Inferior parietal cortex (tissue), 1 donor: ENCODE results near the gene PGPEP1.
A peak's percentile ranks its signal among the peaks of the same experiment; 100 is the strongest.
"Not testable (repeated sequence)": the region's sequence is repeated elsewhere in the genome, so short reads cannot be mapped to it uniquely, and the experiment has no call there.

Experiments used
- DNase-seq: peaks from one replicate; pipeline ENCODE4 v3.0.0-alpha.2; 2016; ENCODE audit errors: extremely low spot score

PGPEP1 gene

DNA sequence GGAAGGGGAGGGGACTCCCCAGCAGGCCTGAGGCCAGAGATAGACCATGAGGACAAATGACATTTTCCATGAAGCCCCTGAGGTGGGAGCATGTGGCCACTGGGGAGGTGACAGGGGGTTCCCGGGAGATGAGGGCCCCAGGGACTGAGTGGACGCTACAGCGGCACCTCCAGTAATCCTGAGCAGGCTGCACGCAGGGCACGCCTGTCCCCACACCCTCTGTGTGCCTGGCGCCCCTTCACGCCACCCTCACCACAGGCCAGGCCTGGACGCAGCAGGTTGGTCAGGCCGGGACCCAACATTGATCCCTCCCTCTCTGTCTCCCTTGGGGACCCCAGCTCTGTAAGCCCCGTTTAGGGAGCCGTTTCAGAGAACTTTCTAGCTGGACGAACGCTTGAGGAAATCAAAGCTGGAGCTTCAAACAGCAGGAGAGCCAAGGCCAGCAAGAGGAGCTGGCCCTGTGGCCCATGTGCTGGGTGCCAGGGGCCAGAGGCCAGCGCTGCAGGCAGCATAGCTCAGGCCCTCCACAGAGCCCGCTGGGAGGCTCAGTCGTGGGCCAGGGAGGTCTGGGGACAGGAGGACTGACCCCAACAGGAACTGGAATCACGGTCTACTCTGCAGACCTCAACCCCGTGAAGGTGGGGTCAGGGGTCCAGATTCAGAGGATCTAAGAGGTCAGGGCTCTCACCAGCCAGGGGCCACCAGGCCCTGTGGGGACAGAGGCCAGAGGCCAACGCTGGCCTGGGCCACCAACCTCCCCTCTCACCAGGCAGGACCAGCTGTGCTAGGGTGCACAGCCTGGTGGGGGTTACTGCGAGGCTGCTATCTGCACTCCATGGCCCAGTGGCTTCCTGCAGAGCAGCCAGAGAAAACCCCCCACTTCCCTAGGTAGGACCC is 32.1 kb upstream of the PGPEP1 start:
- no peak for DNase-seq

DNA sequence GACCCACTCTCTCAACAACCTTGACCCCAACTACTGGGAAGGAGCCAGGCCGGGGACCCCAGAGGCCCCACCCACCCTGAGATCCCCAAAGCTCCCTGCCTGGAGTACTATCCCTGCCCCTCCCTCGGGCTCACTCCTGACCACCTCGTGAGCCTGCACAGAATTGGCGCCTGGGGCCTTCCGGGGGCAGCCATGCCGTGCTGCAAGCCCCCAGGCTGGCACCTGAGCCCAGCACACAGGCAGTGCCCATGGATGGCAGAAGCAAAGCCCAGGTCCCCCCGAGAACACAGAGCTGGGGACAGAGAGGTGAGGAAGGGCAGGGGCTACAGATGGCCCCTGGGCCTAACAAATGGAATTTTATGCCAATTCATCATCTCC is 31.5 kb upstream of the PGPEP1 start:
- no peak for DNase-seq

DNA sequence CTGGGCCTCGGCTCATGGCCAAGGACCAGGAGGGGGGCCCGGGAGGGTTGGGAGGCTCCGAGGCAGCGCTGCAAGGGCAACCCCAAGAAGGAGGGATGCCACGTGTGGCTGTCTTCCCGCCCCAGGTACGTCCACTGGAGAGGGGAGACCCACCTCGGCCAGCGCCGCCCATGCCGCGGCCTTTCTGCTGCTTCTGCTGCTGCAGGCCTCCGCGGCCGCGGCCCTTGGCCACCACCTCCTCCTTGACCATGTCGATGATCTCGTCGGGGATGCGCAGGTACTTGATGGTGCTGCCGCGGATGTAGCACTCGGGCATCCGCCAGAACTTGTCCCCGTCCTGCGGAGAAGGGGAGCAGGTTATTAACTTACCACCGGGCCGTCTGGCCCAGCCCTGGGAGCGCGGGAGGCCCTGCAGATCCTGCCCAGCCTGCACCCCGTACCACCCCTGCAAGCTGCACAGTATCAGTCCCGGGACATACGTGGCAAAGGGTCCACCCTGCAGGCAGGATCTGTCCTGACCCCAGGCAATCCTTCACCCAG is 30.8 kb upstream of the PGPEP1 start:
- DNase-seq = no peak

DNA sequence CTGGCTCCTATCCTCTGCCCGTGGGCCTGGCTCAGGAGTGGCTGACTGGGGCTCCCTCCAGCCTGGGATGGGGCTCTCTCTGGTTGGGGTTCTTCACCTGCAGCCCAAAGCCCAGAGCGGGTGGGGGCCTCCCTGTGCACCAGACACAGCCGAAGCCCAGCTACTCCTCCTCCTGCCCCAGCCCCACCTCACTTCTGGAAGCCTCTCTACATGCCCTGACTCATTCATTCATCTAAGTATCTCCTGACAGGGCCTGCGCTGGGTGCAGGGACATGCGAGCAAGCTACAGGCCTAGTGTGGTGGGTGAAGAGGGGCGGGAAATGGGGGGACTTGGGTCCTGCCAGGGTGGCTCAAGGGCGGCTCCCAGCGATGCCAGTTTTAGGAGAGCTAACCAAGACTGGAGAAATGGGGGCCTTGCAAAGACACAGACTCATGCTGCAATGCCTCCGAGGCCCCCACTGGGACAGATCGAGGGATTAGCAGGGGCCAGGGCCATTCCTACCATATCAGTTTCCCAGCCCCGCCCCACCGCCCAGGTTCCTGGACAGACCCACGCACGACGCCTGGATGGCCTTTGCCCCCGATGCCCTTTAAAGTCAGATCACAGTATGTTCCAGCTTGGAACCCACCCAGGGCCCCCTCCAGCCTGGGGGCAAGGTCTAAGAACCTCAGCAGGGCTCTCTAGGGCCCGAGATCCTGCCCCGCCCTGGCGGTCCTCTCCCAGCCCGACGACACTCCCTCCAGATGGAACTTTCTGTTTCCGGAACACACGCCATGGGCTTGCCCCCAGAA is 30.1 kb upstream of the PGPEP1 start:
- no peak for DNase-seq

DNA sequence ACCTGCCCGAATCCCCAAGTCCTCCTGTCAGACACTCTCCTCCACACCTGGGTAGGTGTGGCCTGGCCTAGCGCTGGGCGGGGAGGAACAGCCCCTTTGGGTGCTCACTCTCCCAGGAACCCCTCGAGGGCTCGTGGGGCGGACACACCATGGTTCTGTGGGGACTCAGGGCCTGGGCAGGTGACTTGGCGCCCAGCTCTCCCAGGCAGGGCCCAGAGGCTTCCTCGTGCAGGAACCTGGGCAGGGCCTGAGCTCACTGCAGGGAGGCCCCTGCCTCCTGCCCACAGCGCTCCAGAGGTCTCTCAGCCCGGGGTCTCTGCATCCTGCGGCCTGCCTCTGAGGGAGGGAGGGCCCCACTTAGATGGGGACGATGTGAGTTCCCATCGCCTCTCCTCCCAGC is 29.4 kb upstream of the PGPEP1 start:
- no peak for DNase-seq

DNA sequence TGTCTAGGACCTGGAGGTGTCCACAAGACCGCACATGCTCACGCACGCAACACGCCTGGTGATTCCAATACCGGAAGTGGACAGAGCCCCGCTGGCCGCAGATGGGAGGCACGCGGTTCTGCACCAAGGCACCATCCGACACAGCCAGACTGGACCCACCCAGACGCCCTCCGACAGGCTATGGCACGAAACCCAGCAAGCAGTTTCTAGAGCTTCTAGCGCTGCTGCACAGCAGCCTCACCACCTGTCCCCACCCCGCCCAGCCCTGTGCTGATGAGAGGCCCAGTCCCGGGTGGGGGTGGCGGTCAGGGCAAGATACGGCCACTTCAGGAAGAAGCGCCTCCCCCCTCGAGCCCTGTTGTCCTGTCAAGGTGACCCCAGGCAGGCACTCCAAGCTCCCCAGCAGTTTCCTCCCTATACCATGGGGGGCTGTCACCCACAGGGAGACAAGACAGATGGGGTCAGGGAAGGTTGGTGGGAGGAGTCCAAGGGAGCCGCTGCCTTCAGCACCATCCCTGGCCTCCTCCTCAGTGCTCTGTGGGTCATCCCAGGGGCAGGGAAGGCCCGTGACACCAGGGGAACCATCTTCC is 28.8 kb upstream of the PGPEP1 start:
- no peak for DNase-seq

DNA sequence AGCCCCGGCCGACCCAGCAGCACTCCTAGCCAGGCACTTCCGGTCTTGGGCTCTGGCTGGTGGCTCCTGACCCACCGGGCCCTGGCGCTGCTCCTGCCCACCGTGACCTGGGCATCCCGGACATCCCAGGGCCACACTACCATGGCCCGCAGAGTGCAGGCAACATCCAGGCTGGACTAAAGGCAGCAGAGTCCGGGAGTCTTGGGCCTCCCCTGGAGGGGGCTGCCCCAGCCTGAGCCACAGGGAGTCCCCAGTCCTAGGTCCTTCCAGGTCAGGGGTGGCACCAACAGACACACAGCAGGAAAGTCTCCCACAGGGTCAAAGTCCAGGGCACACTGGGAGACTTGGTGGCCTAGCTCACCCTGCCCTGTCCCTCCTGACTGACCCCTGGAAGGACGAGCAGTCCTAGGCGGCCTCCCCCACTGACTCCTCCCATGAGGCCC is 28.3 kb upstream of the PGPEP1 start:
- DNase-seq = no peak

DNA sequence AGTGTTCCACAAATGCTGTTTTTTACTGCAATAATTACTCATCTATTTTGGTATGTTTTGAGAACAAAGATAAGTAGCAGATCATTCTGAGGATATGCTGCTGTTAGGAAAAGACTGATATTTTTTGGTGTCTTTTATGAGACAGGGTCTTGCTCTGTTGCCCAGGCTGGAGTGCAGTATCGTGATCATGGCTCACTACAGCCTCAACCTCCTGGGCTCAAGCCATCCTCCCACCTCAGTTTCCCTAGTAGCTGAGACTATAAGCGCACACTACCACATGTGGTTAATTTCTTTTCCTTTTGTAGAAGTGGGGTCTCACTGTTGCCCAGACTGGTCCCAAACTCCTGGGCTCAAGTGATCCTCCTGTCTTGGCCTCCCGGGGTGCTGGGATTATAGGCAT is 27.0 kb upstream of the PGPEP1 start:
- DNase-seq = no peak

DNA sequence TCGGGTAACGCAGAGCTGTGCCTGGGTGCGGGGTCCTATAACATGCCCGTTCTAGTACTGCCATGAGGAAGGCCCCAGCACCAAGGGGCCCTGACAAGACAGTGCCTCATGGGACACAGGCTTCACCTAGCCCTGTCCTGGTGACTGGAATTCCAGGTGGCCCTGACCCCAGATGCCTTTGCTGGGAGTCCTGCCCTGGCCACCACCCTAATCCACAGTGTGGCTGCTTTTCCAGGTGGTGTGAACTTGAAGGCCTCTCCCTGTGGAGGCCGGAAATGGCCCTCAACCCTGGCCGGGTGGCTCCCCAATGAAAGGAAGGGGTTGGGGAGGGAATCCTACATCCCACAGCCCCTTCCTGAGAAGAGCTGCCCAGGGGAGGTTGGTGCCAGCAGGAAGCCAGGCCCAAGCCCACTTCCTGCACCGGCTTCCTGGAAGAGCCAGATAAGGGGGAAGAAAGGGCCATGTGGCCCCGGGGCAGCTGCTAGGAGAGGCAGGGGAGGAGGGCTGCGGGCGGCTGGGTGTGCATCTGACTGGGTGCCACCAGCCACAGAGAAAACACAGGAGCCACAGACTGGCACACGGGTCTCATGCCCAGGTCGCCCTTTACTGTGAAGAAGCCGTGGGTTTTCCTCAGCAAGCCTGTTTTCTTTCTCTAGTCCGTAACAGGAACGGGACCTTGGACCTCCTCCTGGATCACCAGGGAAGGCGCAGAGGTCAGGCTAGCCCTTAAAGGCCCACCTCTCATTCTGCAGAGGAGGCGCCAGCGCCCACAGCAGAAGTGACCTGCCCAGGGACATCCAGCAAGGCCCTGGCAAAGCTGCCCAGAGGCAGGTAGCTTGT is 22.2 kb upstream of the PGPEP1 start:
- DNase-seq = no peak

DNA sequence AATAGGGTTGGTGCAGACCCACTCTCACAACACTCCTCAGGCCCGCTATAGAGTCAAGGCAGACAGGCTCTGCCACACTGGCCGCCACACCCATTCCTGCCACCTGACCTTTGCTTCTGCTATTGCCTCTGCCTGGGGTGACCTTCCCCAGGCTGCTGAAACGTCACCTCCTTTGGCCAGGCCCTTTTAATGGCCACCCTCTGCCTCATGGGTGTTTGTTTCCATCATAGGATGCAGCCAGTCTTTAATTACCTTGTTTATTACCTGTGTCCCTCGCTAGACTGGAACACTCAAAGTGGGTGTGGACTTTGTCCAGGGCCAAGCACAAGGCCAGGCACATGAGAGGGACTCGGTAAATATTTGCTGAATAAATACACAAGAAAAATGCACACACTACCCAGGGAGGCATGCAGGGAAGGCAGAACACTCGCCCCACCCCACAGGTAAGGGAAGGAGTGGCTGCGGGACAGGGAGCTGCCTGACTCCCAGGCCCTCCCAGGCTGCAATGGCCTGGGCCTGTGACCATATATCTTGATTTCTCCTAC is 20.7 kb upstream of the PGPEP1 start:
- no peak for DNase-seq

DNA sequence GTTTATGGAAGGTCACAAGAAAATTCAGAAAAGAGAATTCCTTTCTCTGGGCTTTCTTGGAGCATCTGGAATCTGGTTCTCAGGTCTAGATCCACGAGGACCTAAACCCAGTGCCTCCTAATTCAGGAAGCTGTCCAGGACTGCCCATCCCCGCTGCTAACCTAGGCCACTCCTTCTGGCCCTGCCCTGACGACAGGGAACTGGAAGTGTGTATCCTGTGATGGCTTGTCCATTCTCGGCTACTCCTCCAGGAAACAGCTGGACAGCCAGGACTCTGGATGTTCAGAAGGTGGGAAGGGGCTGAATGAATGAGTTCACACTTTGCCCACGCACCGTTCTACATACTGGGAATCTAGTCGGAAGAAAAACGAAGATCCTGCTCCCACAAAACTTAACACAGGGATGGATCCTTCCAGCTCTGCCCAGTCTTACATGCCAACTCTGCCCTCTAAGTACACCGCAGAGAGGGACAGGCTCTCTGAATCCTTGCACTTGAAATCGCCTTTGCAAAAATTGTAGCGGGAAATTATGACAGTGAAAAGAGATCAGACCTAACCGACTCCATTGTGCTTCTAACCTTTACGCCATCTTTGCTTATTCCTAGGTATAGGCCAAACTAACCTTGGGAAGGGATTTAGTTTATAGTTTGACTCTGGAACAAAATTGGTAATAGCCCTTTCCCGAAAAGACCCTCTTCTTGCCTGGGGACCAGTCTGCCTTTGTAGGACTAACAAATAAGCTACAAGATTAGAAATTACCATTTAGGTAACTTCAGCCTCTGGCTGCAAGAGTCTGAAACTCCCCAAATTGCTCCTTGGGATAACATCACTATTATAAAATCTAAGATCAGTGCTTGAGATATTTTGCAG is 19.3 kb upstream of the PGPEP1 start:
- DNase-seq = no peak

DNA sequence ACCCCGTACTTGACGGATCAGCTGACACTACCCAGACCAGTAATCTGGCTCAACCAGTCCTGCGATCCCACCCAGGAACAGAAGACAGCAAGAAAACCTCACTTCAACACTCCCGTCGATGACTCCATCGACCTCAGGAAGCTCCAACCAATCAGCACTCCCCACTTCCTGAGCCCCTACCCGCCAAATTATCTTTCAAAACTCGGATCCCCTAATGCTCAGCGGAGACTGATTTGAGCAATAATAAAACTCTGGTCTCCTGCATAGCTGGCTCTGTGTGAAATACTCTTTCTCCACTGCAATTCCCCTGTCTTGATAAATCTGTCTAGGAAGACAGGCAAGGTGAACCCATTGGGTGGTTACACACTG is 18.7 kb upstream of the PGPEP1 start:
- no peak for DNase-seq

DNA sequence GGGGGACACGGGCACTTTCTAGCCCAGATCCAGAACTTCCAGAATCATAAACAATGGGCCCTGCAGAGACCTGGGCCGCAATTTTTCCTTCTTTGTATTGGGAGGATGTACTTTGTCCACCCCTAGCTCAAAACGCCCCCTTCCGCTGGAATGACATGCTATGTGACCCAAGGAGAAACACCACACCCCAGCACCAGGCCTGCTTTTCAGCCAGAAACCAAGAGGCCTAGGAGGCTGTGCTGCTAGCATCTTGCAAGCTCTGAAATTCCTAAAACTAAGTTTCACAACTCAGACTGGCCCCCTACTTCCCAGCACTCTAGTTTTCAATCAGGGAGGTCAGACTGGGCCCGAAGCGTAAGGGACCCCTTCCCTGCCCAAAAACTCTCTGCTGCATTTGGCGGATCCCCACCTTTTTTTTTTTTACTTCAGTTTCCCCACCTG is 18.1 kb upstream of the PGPEP1 start:
- no peak for DNase-seq

DNA sequence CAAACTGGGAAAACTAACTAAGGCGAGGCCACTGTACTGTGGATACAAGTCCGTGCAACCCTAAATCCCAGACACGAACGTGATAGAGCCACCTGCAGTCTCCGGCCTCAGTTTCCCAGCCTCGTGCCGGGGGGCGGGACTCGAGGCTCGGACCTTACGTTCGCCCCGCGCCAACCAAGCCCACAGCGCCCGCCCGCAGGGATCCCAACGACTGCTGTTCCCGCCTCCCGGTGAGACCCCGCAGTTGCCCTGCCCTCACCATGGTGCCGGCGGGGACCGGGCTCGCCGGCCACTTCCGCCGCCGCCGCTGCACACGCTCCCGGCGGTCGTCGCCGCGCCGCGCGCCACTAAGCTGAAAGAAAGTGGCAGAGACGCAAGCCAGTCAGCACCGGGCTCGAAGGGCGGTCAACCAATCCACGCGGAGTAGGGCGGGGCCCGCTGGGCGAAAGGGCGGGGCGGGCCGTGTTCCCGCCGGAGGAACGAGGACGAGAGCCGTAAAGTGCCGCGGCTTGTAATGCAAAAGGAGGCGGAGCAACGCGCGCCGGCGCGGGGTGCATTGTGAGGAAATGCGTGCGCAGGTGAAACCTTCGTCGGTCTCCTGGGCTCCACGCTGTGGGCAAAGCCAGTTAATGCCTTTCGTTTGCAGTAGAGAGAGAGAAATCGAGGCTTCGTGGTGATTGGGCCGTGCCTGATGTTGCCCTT is 17.5 kb upstream of the PGPEP1 start, which contains the start of gene LSM4:
Gene LSM4, minus strand, starts transcription at position 318 of the 702 bp plus-strand sequence. Its CDS starts 56 bp downstream, at position 262.
- peak; percentile 96 for DNase-seq

DNA sequence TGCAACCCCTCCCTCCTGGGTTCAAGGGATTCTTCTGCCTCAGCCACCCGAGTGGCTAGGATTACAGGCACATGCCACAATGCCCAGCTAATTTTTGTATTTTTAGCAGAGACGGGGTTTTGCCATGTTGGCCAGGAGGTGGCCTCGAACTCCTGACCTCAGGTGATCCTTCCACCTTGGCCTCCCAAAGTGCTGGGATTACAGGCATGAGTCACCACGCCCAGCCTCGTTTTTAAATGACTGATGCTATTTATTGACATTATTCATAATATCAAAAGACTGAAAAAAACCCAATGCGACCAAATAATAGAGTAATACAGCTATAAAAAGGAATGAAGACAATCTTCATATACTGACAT is 16.0 kb upstream of the PGPEP1 start:
- not testable (repeated sequence) for DNase-seq

DNA sequence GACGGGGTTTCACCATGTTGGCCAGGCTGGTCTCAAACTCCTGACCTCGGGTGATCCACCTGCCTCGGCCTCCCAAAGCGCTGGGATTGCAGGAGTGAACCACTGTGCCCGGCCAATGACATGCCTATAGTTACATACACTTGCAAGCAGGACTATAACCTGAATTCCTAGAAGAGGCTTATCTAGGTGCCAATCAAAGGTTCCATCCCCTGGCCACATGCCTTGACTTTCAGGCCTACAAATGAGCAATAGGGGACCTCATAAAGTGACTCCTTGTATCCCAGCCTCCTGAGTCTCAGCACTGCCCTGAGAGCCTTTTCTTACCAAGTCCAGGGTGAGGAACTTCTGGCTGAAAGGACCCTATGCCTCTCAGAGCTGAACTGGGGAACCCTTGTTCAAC is 13.6 kb upstream of the PGPEP1 start:
- no peak for DNase-seq

DNA sequence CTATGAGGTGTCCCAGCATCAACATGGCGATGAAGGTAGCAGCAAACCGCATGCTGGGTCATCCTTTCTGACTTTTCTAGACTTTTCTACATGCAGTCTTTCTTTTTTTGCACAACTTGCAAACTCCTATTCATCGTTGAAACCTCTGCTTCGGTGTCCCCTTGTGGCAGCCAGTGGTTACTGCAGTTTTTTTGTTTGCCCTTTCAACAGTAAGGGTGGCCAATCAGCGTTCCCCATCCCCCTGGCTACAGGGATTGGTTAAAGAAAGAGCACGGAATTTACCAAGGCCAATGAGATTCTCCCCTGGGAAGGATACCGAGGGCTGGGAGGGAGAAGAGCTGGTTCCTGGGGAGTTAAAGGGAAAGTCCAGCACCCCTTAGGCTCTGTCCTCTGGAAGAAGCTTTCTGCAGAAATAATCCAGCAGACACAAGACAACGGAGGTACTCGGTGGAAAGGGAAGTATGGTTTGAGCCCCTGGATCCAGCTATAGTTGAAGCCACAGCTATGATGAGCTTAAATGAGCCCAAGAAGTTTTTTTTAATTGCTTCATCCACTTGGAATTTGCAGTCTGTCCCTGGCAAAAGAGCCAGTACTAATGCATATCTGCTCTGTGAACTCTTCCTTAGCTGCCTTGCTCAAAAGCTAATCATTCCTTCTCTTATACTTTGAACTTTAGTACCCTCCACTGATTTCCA is 11.9 kb upstream of the PGPEP1 start:
- DNase-seq = peak; percentile 99

DNA sequence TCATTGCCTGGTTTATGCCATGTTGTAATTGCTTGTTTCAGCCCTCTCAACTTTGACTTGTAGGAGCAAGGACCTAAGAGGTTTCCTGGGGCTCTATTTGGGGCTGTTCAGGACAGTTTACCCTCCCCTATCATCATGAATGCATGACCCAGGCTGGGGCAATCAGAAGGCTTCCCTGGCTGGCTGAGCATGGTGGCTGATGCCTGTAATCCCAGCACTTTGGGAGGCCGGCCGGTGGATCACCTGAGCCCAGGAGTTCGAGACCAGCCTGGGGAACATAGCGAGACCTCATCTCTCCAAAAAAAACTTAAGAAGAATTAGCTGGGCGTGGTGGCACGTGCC is 11.4 kb upstream of the PGPEP1 start:
- DNase-seq = no peak

DNA sequence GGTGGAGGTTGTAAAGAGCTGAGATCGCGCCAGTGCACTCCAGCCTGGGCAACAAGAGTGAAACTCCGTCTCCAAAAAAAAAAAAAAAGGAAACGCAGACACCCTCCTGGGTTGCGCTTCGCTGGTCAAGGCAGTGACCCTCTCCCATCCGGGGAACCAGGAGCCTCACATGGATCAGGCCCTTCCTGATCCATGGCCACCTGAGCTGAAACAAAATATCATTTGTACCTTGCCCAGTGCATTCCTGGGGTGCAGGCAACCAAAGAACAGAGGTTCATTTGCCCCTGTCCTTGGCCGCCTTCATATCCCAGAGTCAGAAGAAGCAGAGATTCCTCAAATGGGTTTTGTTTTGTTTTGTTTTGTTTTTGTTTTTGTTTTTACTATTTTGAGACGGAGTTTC is 9.5 kb upstream of the PGPEP1 start:
- no peak for DNase-seq
